ENCODE results near the gene EVA1A.

EVA1A gene

DNA sequence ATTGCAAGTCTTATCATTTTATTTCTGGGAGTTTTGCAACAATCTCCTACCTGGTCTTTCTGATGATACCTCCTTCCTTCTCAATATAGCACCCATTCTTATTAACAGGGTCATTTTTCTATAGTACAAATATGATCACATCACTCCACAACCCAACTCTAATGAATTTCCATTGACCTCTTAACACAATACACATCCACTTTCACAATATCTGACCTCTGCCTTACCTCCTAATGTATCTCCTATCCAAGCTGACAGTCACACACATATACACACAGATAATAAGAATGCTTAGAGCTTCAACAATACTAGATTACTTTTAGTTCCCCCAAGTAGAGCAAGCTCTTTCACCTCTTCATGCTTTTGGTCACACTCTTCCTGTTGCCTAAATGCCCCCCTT lies 40.9 kb downstream of the EVA1A start:
- TF ChIP-seq OSR1 (CRISPR knock-in tag; IDR thresholded peaks at IDR 0.05) (no peak), PPARA (CRISPR knock-in tag; IDR thresholded peaks at IDR 0.05; ENCODE audit: borderline replicate concordance) (no peak), ARNTL (CRISPR knock-in tag; IDR thresholded peaks at IDR 0.05; ENCODE audit: borderline replicate concordance, low read depth) (no peak), SNAI2 (CRISPR knock-in tag; IDR thresholded peaks at IDR 0.05) (no peak), ISL1 (CRISPR knock-in tag; IDR thresholded peaks at IDR 0.05) (no peak), ZFP3 (CRISPR knock-in tag; IDR thresholded peaks at IDR 0.05) (no peak), GLIS3 (CRISPR knock-in tag; IDR thresholded peaks at IDR 0.05) (no peak), ZNF565 (CRISPR knock-in tag; conservative IDR thresholded peaks at IDR 0.05; ENCODE audit: low read depth) (no peak), ZNF8 (CRISPR knock-in tag; IDR thresholded peaks at IDR 0.05) (no peak), RARB (CRISPR knock-in tag; IDR thresholded peaks at IDR 0.05) (no peak), ZFP30 (CRISPR knock-in tag; IDR thresholded peaks at IDR 0.05) (no peak), CSDC2 (CRISPR knock-in tag; IDR thresholded peaks at IDR 0.05) (no peak)
- TF ChIP-seq, protein P1, sequence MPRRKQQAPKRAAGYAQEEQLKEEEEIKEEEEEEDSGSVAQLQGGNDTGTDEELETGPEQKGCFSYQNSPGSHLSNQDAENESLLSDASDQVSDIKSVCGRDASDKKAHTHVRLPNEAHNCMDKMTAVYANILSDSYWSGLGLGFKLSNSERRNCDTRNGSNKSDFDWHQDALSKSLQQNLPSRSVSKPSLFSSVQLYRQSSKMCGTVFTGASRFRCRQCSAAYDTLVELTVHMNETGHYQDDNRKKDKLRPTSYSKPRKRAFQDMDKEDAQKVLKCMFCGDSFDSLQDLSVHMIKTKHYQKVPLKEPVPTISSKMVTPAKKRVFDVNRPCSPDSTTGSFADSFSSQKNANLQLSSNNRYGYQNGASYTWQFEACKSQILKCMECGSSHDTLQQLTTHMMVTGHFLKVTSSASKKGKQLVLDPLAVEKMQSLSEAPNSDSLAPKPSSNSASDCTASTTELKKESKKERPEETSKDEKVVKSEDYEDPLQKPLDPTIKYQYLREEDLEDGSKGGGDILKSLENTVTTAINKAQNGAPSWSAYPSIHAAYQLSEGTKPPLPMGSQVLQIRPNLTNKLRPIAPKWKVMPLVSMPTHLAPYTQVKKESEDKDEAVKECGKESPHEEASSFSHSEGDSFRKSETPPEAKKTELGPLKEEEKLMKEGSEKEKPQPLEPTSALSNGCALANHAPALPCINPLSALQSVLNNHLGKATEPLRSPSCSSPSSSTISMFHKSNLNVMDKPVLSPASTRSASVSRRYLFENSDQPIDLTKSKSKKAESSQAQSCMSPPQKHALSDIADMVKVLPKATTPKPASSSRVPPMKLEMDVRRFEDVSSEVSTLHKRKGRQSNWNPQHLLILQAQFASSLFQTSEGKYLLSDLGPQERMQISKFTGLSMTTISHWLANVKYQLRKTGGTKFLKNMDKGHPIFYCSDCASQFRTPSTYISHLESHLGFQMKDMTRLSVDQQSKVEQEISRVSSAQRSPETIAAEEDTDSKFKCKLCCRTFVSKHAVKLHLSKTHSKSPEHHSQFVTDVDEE (CRISPR knock-in tag; IDR thresholded peaks at IDR 0.05) = no peak
- TF ChIP-seq, protein P2, sequence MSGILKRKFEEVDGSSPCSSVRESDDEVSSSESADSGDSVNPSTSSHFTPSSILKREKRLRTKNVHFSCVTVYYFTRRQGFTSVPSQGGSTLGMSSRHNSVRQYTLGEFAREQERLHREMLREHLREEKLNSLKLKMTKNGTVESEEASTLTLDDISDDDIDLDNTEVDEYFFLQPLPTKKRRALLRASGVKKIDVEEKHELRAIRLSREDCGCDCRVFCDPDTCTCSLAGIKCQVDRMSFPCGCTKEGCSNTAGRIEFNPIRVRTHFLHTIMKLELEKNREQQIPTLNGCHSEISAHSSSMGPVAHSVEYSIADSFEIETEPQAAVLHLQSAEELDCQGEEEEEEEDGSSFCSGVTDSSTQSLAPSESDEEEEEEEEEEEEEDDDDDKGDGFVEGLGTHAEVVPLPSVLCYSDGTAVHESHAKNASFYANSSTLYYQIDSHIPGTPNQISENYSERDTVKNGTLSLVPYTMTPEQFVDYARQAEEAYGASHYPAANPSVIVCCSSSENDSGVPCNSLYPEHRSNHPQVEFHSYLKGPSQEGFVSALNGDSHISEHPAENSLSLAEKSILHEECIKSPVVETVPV (CRISPR knock-in tag; IDR thresholded peaks at IDR 0.05) = no peak
- TF ChIP-seq, protein P3, sequence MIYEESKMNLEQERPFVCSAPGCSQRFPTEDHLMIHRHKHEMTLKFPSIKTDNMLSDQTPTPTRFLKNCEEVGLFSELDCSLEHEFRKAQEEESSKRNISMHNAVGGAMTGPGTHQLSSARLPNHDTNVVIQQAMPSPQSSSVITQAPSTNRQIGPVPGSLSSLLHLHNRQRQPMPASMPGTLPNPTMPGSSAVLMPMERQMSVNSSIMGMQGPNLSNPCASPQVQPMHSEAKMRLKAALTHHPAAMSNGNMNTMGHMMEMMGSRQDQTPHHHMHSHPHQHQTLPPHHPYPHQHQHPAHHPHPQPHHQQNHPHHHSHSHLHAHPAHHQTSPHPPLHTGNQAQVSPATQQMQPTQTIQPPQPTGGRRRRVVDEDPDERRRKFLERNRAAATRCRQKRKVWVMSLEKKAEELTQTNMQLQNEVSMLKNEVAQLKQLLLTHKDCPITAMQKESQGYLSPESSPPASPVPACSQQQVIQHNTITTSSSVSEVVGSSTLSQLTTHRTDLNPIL (CRISPR knock-in tag; IDR thresholded peaks at IDR 0.05; ENCODE audit: low read depth) = no peak
- TF ChIP-seq, protein P4, sequence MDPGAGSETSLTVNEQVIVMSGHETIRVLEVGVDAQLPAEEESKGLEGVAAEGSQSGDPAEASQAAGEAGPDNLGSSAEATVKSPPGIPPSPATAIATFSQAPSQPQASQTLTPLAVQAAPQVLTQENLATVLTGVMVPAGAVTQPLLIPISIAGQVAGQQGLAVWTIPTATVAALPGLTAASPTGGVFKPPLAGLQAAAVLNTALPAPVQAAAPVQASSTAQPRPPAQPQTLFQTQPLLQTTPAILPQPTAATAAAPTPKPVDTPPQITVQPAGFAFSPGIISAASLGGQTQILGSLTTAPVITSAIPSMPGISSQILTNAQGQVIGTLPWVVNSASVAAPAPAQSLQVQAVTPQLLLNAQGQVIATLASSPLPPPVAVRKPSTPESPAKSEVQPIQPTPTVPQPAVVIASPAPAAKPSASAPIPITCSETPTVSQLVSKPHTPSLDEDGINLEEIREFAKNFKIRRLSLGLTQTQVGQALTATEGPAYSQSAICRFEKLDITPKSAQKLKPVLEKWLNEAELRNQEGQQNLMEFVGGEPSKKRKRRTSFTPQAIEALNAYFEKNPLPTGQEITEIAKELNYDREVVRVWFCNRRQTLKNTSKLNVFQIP (CRISPR knock-in tag; IDR thresholded peaks at IDR 0.05; ENCODE audit: borderline replicate concordance, low read depth) = no peak
- ATAC-seq = no peak

DNA sequence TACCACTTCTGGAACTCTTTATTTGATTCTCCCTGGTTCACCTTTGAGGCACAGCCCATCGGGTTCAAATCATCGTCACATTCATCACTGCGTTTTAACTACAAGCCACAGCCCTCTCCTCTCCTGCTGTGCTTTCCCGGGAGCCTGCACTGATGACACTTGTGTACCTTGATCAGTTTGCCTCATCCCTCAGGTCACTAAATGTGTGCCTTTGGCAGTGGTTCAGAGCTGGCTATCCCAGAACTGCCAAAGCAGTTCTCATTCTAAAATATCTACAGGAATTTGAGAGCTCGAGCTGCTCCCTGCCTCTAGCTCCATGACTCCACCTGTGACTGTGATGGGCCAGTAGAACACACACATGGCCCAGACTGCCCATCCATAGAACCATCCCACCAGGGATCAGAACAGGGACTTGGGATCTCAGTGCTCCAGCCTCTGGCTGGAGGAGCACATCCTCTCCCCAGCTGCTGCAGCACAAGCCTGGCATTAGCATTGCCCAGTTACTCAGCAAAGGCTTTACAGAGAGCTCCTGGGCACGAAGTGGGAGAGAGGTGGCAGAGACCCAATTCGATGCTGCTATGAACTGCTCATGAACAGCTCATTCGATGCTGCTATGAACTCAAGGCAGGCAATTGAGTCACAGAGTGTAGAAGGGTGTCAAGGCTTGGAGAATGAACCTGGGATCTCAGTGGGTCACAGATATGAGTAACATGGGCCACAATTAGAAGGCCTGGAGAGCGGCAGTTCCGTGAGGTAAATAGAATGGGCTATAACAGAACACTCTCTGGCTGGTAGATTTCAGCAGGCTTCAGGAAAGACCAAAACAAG lies 41.9 kb downstream of the EVA1A start:
- no peak for ATAC-seq

More for the DNA sequence above, 41.9 kb downstream of the EVA1A start:
- TF ChIP-seq RARB (CRISPR knock-in tag; IDR thresholded peaks at IDR 0.05) (no peak), ARNTL (CRISPR knock-in tag; IDR thresholded peaks at IDR 0.05; ENCODE audit: borderline replicate concordance, low read depth) (no peak), ESRRG (CRISPR knock-in tag; IDR thresholded peaks at IDR 0.05) (no peak), ZFP30 (CRISPR knock-in tag; IDR thresholded peaks at IDR 0.05) (no peak), TOX (CRISPR knock-in tag; IDR thresholded peaks at IDR 0.05; ENCODE audit: borderline replicate concordance) (no peak), ZFP3 (CRISPR knock-in tag; IDR thresholded peaks at IDR 0.05) (no peak), ZNF8 (CRISPR knock-in tag; IDR thresholded peaks at IDR 0.05) (no peak), SNAI2 (CRISPR knock-in tag; IDR thresholded peaks at IDR 0.05) (no peak), CSDC2 (CRISPR knock-in tag; IDR thresholded peaks at IDR 0.05) (no peak)
- TF ChIP-seq, protein P1 (CRISPR knock-in tag; IDR thresholded peaks at IDR 0.05) = no peak
- TF ChIP-seq, protein P3 (CRISPR knock-in tag; IDR thresholded peaks at IDR 0.05; ENCODE audit: low read depth) = no peak

Measured in SK-N-SH treated with all-trans-retinoic acid at 6 μM for 48 hours (cell line).